NCI-H1436 treated with DMSO at 0.1 percent for 48 hours (cell line): Measurements from ENCODE around the gene CPA5.

Experiments
- DNase-seq: peaks from one replicate; lab custom pipeline; 2025; lab: John Stamatoyannopoulos, UW

The CPA5 gene

DNA sequence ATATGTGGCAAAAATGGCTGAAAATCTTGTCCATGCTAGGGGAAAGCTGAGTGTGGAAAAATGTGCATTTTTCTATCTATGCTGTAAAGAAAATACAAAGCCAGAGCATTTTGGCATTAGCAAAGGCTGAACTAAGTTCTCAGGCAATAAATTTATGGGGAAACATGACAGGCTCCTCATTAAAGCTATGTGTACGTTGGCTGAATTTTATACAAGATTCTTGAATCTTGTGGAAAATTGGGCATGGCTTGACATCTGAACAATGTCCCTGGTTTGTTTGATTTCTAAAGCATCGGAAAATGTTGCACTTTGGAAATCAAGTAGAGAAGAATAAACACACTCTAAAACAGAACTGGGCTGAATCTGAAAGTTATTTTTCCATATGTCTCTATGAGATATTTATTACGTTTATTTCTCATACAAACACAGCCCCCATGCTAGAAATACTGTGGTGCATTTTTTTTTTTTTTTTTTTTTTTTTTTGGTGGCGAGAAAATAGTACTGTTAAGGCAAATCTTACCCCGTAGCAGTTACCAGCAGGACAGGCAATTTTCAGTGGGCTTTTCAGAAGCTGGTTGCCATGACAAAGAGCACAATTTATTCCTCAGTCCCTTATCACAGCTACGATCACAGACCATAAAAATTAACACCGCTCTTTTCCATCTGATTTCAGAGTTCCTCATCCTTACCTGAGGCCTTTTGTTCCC lies 52.6 kb downstream of the CPA5 start:
- DNase-seq, result no peak

DNA sequence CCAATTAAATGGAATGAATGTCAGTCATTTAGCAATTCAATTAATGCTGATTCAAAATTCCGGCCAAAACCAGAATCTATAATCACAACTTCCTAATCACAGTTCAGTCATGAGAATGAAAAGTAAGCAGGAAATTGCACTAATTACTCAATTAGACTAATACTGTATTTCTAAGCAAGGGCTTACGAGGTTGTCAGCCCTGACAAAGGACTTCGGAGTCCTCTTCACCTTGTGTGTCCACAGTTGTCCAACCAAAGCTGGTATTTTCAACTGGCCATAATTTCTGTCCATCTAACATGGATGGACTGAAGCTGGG lies 53.1 kb downstream of the CPA5 start:
- peak; percentile 75 for DNase-seq

- no peak for DNase-seq
These were observed 54.0 kb downstream of the CPA5 start for GRCh38 chr7:130398526-130399090.

DNA sequence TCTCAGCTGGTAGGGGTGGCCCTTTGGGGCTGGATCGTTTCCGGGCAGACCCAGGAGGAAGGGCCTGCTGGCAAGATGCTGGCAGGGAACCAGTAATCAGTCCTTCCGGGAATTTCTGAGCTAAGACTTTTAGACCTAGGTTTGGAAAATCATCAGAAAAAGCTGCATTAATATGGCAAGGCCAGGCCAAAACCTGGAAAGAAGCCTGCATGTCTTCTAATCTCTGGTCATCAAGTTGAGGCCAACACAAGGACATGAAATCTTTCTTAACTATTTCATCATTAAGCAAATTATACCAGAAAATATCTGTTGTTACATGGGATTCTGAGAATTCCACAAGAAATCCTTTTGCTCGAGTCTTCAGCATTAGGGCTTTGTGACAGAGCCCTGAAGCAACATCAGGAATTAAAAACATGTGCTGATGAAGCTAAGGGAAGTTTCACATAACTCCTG lies 55.5 kb downstream of the CPA5 start:
- no peak for DNase-seq

GRCh38 chr7:130401101-130401500 lies 56.5 kb downstream of the CPA5 start:
- DNase-seq, result no peak

DNA sequence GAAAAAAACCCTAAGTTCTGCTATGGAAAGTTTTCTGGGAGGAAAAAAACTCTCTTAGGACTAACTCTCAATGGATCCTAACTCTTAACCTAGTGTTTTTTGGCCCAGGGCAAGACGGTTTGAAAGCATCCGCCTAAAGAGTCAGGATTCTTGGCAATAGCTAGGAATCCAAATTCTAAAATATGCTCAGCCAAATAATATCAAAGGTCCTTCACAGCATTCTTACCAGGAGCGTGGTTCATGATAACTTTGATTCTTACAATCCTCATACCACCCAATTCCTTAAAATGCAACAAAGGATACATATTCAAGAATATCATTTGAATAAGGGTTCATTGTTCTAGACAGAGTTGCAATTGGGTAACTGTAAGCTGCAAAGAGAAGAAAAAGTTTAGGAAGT lies 57.0 kb downstream of the CPA5 start:
- no peak for DNase-seq

GRCh38 chr7:130405003-130405402 lies 60.4 kb downstream of the CPA5 start:
- DNase-seq, result no peak

- DNase-seq, result peak; percentile 96
These were observed 64.6 kb downstream of the CPA5 start for GRCh38 chr7:130409067-130409711.

DNA sequence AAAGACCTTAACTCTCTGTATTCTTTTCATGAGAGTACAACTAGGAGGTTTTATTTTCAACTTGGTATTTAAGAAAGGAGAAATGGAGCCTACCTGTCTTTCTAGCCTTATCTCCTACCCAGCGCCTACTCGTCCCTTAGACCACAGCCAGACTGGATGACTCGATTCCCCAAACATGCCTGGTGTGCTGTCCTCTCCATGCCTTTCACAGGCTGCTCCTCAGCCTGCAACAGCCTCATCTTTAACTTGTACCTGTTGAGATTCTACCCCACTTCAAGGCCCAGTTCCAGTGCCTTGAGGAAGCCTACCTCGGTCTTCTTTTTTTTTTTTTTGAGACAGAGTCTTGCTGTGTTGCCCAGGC lies 65.1 kb downstream of the CPA5 start:
- DNase-seq, result no peak

- DNase-seq, result no peak
These were observed 66.4 kb downstream of the CPA5 start for GRCh38 chr7:130410868-130411541.

DNA sequence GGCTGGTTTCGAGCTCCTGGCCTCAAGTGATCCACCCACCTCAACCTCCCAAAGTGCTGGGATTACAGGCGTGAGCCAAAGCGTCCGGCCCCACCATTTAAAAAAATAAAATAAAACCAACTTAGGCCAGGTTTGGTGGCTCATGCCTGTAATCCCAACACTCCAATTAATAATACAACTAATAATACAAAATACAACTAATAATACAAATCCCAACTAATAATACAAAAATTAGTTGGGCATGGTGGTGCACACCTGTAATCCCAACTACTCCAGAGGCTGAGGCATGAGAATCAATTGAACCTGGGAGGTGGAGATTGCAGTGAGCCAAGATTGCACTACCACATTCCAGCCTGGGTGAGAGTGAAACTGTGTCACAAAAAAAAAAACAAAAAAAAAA lies 68.6 kb downstream of the CPA5 start:
- DNase-seq, result no peak

GRCh38 chr7:130415006-130415405 lies 70.4 kb downstream of the CPA5 start:
- no peak for DNase-seq

DNA sequence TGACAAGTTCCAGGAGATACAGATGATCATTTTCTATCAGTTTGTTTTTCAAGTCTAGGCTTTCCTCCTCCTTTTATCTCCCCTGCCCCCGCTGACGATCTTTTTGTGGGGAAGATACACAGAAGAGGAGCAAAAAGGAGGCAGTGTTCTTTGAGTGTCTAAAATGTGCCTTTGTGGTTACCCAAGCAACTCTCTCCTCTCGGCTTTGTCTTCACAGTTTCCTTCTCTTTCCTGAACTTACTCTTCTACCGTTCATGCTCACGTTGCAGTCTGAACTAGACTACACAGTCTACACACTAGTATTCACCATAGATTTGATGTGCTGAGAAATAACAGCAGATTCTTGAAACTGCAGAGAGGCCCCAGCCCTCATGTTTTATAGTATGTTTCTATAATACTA lies 72.6 kb downstream of the CPA5 start:
- DNase-seq, result no peak

GRCh38 chr7:130418306-130418705 lies 73.7 kb downstream of the CPA5 start:
- no peak for DNase-seq
